ENCODE results near the gene CACHD1. TPM values are rescaled to one million over a fixed set of nuclear protein-coding genes. Genes with fewer than 3 reads are reported as not detected.

The CACHD1 gene
- total and polyA plus RNA-seq, 9 of the 15 experiments (the other 6 are each of a cell fraction or from before 2014, with no cell fraction given): 0.07 TPM; not detected in 8

GRCh38 chr1:64685217-64685616 is 215.3 kb downstream of the CACHD1 start (continued):
- TF ChIP-seq CEBPG (CRISPR knock-in tag; IDR thresholded peaks at IDR 0.05): no peak
- TF ChIP-seq CEBPG (tag; conservative IDR thresholded peaks at IDR 0.05 in 1 of 2, IDR thresholded peaks at IDR 0.05 in 1 of 2): no peak
- no peak for TF ChIP-seq ZNF282 (CRISPR knock-in tag; IDR thresholded peaks at IDR 0.05)
- TF ChIP-seq ZMIZ1 (IDR thresholded peaks at IDR 0.05; ENCODE audit: low read depth in 2 of 2, low read length in 2 of 2): no peak
- no peak for TF ChIP-seq TCF3 (CRISPR knock-in tag; IDR thresholded peaks at IDR 0.05)
- TF ChIP-seq ERF (CRISPR knock-in tag; IDR thresholded peaks at IDR 0.05): no peak
- no peak for TF ChIP-seq MECOM (CRISPR knock-in tag; IDR thresholded peaks at IDR 0.05)
- TF ChIP-seq BACH1 (tag; IDR thresholded peaks at IDR 0.05): no peak
- no peak for TF ChIP-seq CAMTA2 (CRISPR knock-in tag; conservative IDR thresholded peaks at IDR 0.05)

All from K562 (cell line).